SK-N-SH (cell line): ENCODE results near the gene GNA14.

Source experiments
- EP300 ChIP-seq, 2 experiments: IDR thresholded peaks; 2 replicates each; pipeline versions ENCODE4 v1.4.0 to v1.6.1; 2012; ENCODE audit warnings: borderline replicate concordance in 1 of 2, low read depth in 1 of 2, low read length in 1 of 2
- POLR2AphosphoS5 ChIP-seq: IDR thresholded peaks from 2 replicates; pipeline ENCODE4 v1.6.1; 2012; ENCODE audit warnings: low read depth, low read length
- TCF12 ChIP-seq: IDR thresholded peaks from 2 replicates; pipeline ENCODE4 v1.4.0; 2012
- YY1 ChIP-seq: IDR thresholded peaks from 2 replicates; pipeline ENCODE4 v1.4.0; 2012; ENCODE audit warnings: low read depth, mild to moderate bottlenecking
- TF ChIP-seq, protein P1 (sequence below): IDR thresholded peaks from 2 replicates; pipeline ENCODE4 v1.6.1; 2012; ENCODE audit warnings: mild to moderate bottlenecking, low read depth, low read length, moderate library complexity
- TF ChIP-seq, protein P2 (sequence below): IDR thresholded peaks from 2 replicates; pipeline ENCODE4 v1.4.0; 2012; ENCODE audit warnings: low read depth, borderline replicate concordance
- TF ChIP-seq, protein P3 (sequence below): fragments of 200-600 bp; sonication (generic); IDR thresholded peaks from 2 replicates; pipeline ENCODE4 v1.6.1; 2017; ENCODE audit warnings: antibody characterized with exemption, mild to moderate bottlenecking, moderate library complexity

- TF ChIP-seq, protein P1, sequence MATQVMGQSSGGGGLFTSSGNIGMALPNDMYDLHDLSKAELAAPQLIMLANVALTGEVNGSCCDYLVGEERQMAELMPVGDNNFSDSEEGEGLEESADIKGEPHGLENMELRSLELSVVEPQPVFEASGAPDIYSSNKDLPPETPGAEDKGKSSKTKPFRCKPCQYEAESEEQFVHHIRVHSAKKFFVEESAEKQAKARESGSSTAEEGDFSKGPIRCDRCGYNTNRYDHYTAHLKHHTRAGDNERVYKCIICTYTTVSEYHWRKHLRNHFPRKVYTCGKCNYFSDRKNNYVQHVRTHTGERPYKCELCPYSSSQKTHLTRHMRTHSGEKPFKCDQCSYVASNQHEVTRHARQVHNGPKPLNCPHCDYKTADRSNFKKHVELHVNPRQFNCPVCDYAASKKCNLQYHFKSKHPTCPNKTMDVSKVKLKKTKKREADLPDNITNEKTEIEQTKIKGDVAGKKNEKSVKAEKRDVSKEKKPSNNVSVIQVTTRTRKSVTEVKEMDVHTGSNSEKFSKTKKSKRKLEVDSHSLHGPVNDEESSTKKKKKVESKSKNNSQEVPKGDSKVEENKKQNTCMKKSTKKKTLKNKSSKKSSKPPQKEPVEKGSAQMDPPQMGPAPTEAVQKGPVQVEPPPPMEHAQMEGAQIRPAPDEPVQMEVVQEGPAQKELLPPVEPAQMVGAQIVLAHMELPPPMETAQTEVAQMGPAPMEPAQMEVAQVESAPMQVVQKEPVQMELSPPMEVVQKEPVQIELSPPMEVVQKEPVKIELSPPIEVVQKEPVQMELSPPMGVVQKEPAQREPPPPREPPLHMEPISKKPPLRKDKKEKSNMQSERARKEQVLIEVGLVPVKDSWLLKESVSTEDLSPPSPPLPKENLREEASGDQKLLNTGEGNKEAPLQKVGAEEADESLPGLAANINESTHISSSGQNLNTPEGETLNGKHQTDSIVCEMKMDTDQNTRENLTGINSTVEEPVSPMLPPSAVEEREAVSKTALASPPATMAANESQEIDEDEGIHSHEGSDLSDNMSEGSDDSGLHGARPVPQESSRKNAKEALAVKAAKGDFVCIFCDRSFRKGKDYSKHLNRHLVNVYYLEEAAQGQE: no peak
- TF ChIP-seq TCF12: no peak
- TF ChIP-seq, protein P2, sequence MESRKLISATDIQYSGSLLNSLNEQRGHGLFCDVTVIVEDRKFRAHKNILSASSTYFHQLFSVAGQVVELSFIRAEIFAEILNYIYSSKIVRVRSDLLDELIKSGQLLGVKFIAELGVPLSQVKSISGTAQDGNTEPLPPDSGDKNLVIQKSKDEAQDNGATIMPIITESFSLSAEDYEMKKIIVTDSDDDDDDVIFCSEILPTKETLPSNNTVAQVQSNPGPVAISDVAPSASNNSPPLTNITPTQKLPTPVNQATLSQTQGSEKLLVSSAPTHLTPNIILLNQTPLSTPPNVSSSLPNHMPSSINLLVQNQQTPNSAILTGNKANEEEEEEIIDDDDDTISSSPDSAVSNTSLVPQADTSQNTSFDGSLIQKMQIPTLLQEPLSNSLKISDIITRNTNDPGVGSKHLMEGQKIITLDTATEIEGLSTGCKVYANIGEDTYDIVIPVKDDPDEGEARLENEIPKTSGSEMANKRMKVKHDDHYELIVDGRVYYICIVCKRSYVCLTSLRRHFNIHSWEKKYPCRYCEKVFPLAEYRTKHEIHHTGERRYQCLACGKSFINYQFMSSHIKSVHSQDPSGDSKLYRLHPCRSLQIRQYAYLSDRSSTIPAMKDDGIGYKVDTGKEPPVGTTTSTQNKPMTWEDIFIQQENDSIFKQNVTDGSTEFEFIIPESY: no peak
- TF ChIP-seq, protein P3, sequence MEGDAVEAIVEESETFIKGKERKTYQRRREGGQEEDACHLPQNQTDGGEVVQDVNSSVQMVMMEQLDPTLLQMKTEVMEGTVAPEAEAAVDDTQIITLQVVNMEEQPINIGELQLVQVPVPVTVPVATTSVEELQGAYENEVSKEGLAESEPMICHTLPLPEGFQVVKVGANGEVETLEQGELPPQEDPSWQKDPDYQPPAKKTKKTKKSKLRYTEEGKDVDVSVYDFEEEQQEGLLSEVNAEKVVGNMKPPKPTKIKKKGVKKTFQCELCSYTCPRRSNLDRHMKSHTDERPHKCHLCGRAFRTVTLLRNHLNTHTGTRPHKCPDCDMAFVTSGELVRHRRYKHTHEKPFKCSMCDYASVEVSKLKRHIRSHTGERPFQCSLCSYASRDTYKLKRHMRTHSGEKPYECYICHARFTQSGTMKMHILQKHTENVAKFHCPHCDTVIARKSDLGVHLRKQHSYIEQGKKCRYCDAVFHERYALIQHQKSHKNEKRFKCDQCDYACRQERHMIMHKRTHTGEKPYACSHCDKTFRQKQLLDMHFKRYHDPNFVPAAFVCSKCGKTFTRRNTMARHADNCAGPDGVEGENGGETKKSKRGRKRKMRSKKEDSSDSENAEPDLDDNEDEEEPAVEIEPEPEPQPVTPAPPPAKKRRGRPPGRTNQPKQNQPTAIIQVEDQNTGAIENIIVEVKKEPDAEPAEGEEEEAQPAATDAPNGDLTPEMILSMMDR: no peak
- TF ChIP-seq EP300 (IDR thresholded peaks at IDR 0.05; ENCODE audit: borderline replicate concordance in 1 of 2, low read depth in 1 of 2, low read length in 1 of 2): no peak
- no peak for TF ChIP-seq YY1
- TF ChIP-seq POLR2AphosphoS5: no peak
Observed at GRCh38 chr9:77582961-77583576, 65.1 kb downstream of the GNA14 start.
